Vagina (tissue), 2 donors: ENCODE measurements around the gene RAD51D.

ENCODE experiments used
- CTCF ChIP-seq, 3 experiments: fragments of 450-650 bp in 2 of 3; fragments of 200-600 bp in 1 of 3; sonication (generic) in 1 of 3; IDR thresholded peaks; one replicate each; pipeline ENCODE4 v1.5.1; 2017 to 2019; ENCODE audit warnings: antibody characterized with exemption in 3 of 3, mild to moderate bottlenecking in 2 of 3, moderate library complexity in 2 of 3
- POLR2AphosphoS5 ChIP-seq, 2 donors: sonication (generic); formaldehyde crosslinking; IDR thresholded peaks; one replicate each; pipeline ENCODE4 v1.9.0; 2017; ENCODE audit warnings: antibody characterized with exemption in 2 of 2, mild to moderate bottlenecking in 2 of 2, low read depth in 1 of 2; ENCODE audit not compliant: insufficient read depth in 1 of 2

- TF ChIP-seq CTCF (IDR thresholded peaks at IDR 0.05) (no peak), POLR2AphosphoS5 (IDR thresholded peaks at IDR 0.05; ENCODE audit: insufficient read depth in 1 of 2, low read depth in 1 of 2) (no peak)
Measured at GRCh38 chr17:35046245-35046644, 73.4 kb downstream of the RAD51D start.
